Erythroblast (primary cell): ENCODE results near the gene GPR137B.

Source experiments
- GATA1 ChIP-seq: IDR thresholded peaks from 2 replicates; pipeline ENCODE4 v1.6.1; 2011; ENCODE audit warnings: low read depth, mild to moderate bottlenecking, control low read depth, low read length, moderate library complexity
- POLR2A ChIP-seq: IDR thresholded peaks from 2 replicates; pipeline ENCODE4 v1.6.1; 2011; ENCODE audit warnings: mild to moderate bottlenecking, low read length

DNA sequence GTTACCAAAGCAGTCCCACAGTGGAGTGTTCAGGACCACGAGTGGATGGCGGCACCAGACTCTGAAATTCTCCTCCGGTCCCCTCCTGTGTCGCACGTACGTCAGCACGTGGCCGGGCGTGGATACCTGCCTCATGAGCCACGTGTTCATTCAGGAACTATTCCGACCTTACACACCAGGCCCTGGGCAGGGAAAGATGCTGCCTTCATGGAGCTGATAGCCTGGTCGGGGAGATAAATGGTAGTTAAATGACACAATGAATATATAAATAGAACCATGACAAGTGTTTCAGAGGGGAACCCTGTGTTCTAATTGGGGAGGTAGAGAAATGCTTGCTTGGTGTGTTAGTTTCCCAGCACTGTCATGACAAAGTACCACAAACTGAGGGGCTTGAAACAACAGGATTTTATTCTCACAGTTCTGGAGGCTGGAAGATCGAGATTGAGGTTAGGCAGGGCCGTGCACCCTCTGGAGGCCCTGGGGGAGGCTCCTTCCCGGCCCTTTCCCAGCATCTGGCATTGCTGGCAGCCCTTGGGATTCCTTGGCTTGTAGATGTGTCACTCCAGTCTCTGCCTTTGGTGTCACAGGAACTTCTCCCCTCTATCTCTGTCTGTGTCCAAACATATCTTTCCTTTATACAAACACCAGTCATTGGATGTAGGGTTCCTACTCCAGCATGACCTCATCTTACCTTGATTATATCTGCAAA lies 28.9 kb upstream of the GPR137B start:
- TF ChIP-seq POLR2A: no peak
- no peak for TF ChIP-seq GATA1
